ENCODE results near the gene PDCD11.

DNA sequence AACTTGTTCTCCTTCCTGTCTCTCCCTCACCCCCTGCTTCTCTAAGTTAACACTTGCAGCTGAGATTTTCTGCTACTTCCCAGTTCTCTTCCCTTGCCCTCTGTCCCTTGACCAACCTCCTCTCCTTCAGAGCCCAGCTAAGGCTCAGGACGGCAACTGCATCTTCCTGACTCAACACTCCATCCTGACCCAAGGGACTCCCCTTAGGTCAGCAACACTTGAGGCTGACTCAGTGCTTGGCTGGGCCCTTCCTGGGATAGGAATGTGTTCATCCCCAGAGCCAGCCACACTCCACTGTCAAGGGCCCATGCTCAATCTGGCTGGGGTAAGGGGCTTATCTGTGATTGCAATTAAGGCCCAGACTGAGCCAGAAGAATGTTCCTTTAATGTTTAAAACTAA lies 52.3 kb downstream of the PDCD11 start:
- TF ChIP-seq, protein P1, sequence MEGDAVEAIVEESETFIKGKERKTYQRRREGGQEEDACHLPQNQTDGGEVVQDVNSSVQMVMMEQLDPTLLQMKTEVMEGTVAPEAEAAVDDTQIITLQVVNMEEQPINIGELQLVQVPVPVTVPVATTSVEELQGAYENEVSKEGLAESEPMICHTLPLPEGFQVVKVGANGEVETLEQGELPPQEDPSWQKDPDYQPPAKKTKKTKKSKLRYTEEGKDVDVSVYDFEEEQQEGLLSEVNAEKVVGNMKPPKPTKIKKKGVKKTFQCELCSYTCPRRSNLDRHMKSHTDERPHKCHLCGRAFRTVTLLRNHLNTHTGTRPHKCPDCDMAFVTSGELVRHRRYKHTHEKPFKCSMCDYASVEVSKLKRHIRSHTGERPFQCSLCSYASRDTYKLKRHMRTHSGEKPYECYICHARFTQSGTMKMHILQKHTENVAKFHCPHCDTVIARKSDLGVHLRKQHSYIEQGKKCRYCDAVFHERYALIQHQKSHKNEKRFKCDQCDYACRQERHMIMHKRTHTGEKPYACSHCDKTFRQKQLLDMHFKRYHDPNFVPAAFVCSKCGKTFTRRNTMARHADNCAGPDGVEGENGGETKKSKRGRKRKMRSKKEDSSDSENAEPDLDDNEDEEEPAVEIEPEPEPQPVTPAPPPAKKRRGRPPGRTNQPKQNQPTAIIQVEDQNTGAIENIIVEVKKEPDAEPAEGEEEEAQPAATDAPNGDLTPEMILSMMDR (IDR thresholded peaks at IDR 0.05): no peak
- TF ChIP-seq ESRRA (CRISPR knock-in tag; IDR thresholded peaks at IDR 0.05; ENCODE audit: borderline replicate concordance): no peak
- TF ChIP-seq IRF2 (CRISPR knock-in tag; IDR thresholded peaks at IDR 0.05; ENCODE audit: borderline replicate concordance, low read depth): no peak
- TF ChIP-seq, protein P2, sequence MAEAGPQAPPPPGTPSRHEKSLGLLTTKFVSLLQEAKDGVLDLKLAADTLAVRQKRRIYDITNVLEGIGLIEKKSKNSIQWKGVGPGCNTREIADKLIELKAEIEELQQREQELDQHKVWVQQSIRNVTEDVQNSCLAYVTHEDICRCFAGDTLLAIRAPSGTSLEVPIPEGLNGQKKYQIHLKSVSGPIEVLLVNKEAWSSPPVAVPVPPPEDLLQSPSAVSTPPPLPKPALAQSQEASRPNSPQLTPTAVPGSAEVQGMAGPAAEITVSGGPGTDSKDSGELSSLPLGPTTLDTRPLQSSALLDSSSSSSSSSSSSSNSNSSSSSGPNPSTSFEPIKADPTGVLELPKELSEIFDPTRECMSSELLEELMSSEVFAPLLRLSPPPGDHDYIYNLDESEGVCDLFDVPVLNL (CRISPR knock-in tag; IDR thresholded peaks at IDR 0.05; ENCODE audit: borderline replicate concordance, low read depth): no peak
- TF ChIP-seq, protein P3, sequence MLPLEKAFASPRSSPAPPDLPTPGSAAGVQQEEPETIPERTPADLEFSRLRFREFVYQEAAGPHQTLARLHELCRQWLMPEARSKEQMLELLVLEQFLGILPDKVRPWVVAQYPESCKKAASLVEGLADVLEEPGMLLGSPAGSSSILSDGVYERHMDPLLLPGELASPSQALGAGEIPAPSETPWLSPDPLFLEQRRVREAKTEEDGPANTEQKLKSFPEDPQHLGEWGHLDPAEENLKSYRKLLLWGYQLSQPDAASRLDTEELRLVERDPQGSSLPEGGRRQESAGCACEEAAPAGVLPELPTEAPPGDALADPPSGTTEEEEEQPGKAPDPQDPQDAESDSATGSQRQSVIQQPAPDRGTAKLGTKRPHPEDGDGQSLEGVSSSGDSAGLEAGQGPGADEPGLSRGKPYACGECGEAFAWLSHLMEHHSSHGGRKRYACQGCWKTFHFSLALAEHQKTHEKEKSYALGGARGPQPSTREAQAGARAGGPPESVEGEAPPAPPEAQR (CRISPR knock-in tag; IDR thresholded peaks at IDR 0.05): no peak
- TF ChIP-seq, protein P4, sequence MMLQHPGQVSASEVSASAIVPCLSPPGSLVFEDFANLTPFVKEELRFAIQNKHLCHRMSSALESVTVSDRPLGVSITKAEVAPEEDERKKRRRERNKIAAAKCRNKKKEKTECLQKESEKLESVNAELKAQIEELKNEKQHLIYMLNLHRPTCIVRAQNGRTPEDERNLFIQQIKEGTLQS (CRISPR knock-in tag; conservative IDR thresholded peaks at IDR 0.05): no peak
- TF ChIP-seq, protein P5, sequence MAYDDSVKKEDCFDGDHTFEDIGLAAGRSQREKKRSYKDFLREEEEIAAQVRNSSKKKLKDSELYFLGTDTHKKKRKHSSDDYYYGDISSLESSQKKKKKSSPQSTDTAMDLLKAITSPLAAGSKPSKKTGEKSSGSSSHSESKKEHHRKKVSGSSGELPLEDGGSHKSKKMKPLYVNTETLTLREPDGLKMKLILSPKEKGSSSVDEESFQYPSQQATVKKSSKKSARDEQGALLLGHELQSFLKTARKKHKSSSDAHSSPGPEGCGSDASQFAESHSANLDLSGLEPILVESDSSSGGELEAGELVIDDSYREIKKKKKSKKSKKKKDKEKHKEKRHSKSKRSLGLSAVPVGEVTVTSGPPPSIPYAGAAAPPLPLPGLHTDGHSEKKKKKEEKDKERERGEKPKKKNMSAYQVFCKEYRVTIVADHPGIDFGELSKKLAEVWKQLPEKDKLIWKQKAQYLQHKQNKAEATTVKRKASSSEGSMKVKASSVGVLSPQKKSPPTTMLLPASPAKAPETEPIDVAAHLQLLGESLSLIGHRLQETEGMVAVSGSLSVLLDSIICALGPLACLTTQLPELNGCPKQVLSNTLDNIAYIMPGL (CRISPR knock-in tag; IDR thresholded peaks at IDR 0.05): no peak
- no peak for TF ChIP-seq ETV6 (CRISPR knock-in tag; IDR thresholded peaks at IDR 0.05)
- TF ChIP-seq, protein P6, sequence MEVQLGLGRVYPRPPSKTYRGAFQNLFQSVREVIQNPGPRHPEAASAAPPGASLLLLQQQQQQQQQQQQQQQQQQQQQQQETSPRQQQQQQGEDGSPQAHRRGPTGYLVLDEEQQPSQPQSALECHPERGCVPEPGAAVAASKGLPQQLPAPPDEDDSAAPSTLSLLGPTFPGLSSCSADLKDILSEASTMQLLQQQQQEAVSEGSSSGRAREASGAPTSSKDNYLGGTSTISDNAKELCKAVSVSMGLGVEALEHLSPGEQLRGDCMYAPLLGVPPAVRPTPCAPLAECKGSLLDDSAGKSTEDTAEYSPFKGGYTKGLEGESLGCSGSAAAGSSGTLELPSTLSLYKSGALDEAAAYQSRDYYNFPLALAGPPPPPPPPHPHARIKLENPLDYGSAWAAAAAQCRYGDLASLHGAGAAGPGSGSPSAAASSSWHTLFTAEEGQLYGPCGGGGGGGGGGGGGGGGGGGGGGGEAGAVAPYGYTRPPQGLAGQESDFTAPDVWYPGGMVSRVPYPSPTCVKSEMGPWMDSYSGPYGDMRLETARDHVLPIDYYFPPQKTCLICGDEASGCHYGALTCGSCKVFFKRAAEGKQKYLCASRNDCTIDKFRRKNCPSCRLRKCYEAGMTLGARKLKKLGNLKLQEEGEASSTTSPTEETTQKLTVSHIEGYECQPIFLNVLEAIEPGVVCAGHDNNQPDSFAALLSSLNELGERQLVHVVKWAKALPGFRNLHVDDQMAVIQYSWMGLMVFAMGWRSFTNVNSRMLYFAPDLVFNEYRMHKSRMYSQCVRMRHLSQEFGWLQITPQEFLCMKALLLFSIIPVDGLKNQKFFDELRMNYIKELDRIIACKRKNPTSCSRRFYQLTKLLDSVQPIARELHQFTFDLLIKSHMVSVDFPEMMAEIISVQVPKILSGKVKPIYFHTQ (CRISPR knock-in tag; IDR thresholded peaks at IDR 0.05): no peak
- TF ChIP-seq ZNF263 (CRISPR knock-in tag; IDR thresholded peaks at IDR 0.05; ENCODE audit: low read depth): no peak
- TF ChIP-seq SMAD3 (CRISPR knock-in tag; IDR thresholded peaks at IDR 0.05; ENCODE audit: borderline replicate concordance): no peak
- TF ChIP-seq ELF4 (CRISPR knock-in tag; IDR thresholded peaks at IDR 0.05; ENCODE audit: low read depth): no peak
- TF ChIP-seq, protein P7, sequence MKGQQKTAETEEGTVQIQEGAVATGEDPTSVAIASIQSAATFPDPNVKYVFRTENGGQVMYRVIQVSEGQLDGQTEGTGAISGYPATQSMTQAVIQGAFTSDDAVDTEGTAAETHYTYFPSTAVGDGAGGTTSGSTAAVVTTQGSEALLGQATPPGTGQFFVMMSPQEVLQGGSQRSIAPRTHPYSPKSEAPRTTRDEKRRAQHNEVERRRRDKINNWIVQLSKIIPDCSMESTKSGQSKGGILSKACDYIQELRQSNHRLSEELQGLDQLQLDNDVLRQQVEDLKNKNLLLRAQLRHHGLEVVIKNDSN (CRISPR knock-in tag; IDR thresholded peaks at IDR 0.05): no peak
